Thyroid gland (tissue), 4 donors: ENCODE results near the gene MYB. TPM values are rescaled to one million over a fixed set of nuclear protein-coding genes. Genes with fewer than 3 reads are reported as not detected.

Source experiments
- DNase-seq, 2 donors: peaks; one replicate each; pipeline ENCODE4 v3.0.0-alpha.2; 2019
- H3K27ac ChIP-seq, 3 donors: fragments of 200-600 bp; sonication (generic); 1 replicate in 2 of 3; 2 replicates in 1 of 3; pipeline ENCODE4 v1.5.1; 2016 to 2019; ENCODE audit warnings: mild to moderate bottlenecking in 1 of 3, moderate library complexity in 1 of 3
- H3K27me3 ChIP-seq: fragments of 200-600 bp; sonication (generic); one replicate; pipeline ENCODE4 v1.5.1; 2019
- H3K36me3 ChIP-seq, 2 donors: fragments of 200-600 bp; sonication (generic); one replicate each; pipeline ENCODE4 v1.5.1; 2016 to 2019
- H3K4me1 ChIP-seq, 2 donors: fragments of 200-600 bp; sonication (generic); one replicate each; pipeline ENCODE4 v1.5.1; 2017 to 2019
- H3K4me3 ChIP-seq, 3 donors: fragments of 200-600 bp; sonication (generic); replicated peaks in 1 of 3; 1 replicate in 2 of 3; 2 replicates in 1 of 3; pipeline ENCODE4 v1.5.1; 2016; ENCODE audit warnings: mild to moderate bottlenecking in 1 of 3
- H3K9me3 ChIP-seq: fragments of 200-600 bp; sonication (generic); one replicate; pipeline ENCODE4 v1.5.1; 2017
- CTCF ChIP-seq, 6 experiments: fragments of 200-600 bp in 3 of 6; fragments of 450-650 bp in 3 of 6; sonication (generic) in 3 of 6; IDR thresholded peaks; one replicate each; pipeline ENCODE4 v1.5.1; 2016 to 2019; ENCODE audit warnings: antibody characterized with exemption in 6 of 6, mild to moderate bottlenecking in 2 of 6, inconsistent platforms in 1 of 6, moderate library complexity in 1 of 6
- POLR2A ChIP-seq, 2 donors: fragments of 450-650 bp; IDR thresholded peaks; one replicate each; pipeline ENCODE4 v1.6.1; 2017; ENCODE audit warnings: antibody characterized with exemption in 2 of 2, mild to moderate bottlenecking in 2 of 2, moderate library complexity in 1 of 2
- WGBS, 2 donors: methylation state at CpG; one replicate each; pipeline ENCODE4 v1.1.5; 2017; 5-methylcytosine and 5-hydroxymethylcytosine counted together
- intact Hi-C: fragments of 100-400 bp; cut with DNase I; formaldehyde crosslinking; loops from one replicate; pipeline ENCODE4 v1.15.1; 2023
- total RNA-seq, 4 donors: library from RNA; depleted of rRNA; stranded (reverse); fragments of >200 nt; gene quantifications; one replicate each; pipeline ENCODE4 v1.2.3, GENCODE V29; 2016

MYB gene
- total RNA-seq, 4 donors from 2014 or later, result 0.75 TPM; not detected in 3

- Histone ChIP-seq H3K4me3 (no peak overlapping the region), H3K27me3 (no peaks in the 10 kb centered on the region), H3K27ac (no peak overlapping the region), H3K36me3 (no peaks in the 10 kb centered on the region), H3K9me3 (no peaks in the 10 kb centered on the region), H3K4me1 (no peaks in the 10 kb centered on the region)
- intact Hi-C loops, result no loop called here
- DNase-seq, result no peak
- no peak for TF ChIP-seq POLR2A (IDR thresholded peaks at IDR 0.05)
- TF ChIP-seq CTCF (IDR thresholded peaks at IDR 0.05), result no peak
- WGBS, 2 donors, result 95 to 96% methylated on average over 4 of the region's 4 CpGs
Observed at GRCh38 chr6:135213616-135214015, 32.5 kb downstream of the MYB start.

GRCh38 chr6:135215160-135215559 lies 34.1 kb downstream of the MYB start:
- H3K4me1 ChIP-seq, result no peaks in the 10 kb centered on the region
- no peak for DNase-seq
- H3K4me3 ChIP-seq, result no peak overlapping the region
- H3K27ac ChIP-seq, result no peak overlapping the region
- WGBS, 2 donors, result 86 to 94% methylated on average over 3 of the region's 3 CpGs
- H3K9me3 ChIP-seq, result no peaks in the 10 kb centered on the region
- no peaks in the 10 kb centered on the region for H3K36me3 ChIP-seq
- intact Hi-C loops, result no loop called here
- H3K27me3 ChIP-seq, result no peaks in the 10 kb centered on the region
- TF ChIP-seq CTCF (IDR thresholded peaks at IDR 0.05) (no peak), POLR2A (IDR thresholded peaks at IDR 0.05) (no peak)

GRCh38 chr6:135215563-135215962 lies 34.5 kb downstream of the MYB start:
- no peak overlapping the region for H3K27ac ChIP-seq
- intact Hi-C loops, result no loop called here
- no peaks in the 10 kb centered on the region for H3K9me3 ChIP-seq
- H3K27me3 ChIP-seq, result no peaks in the 10 kb centered on the region
- no peak for TF ChIP-seq CTCF (IDR thresholded peaks at IDR 0.05)
- TF ChIP-seq POLR2A (IDR thresholded peaks at IDR 0.05), result no peak
- no peak overlapping the region for H3K4me3 ChIP-seq
- DNase-seq, result no peak
- 76 to 81% methylated on average over 6 of the region's 6 CpGs for WGBS, 2 donors
- no peaks in the 10 kb centered on the region for H3K36me3 ChIP-seq
- no peaks in the 10 kb centered on the region for H3K4me1 ChIP-seq

DNA sequence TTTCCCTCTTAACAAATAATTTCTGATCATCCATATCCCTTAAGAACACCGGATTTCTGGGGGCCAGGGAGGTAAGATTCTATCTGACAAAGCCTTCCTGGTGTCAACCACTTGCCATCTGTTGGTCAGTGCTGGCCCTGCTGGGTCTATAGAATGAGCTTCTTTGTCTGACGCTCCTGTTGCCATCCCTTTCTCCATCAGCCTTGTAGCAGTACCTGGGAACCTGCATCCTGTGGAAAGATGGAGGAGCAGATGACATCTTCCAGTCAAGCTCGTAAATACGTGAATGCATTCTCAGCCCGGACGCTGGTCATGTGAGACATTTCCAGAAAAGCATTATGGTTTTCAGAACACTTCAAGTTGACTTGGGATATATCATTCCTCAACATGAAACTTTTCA lies 36.6 kb downstream of the MYB start:
- Histone ChIP-seq H3K36me3 (no peaks in the 10 kb centered on the region), H3K27me3 (no peaks in the 10 kb centered on the region), H3K9me3 (no peaks in the 10 kb centered on the region), H3K27ac (no peak overlapping the region), H3K4me3 (no peak overlapping the region), H3K4me1 (no peaks in the 10 kb centered on the region)
- 95 to 97% methylated on average over 6 of the region's 6 CpGs for WGBS, 2 donors
- DNase-seq, result no peak
- TF ChIP-seq CTCF (IDR thresholded peaks at IDR 0.05), result no peak
- TF ChIP-seq POLR2A (IDR thresholded peaks at IDR 0.05), result no peak
- intact Hi-C loops, result no loop called here

GRCh38 chr6:135219346-135219745 lies 38.2 kb downstream of the MYB start:
- TF ChIP-seq POLR2A (IDR thresholded peaks at IDR 0.05), result no peak
- TF ChIP-seq CTCF (IDR thresholded peaks at IDR 0.05), result no peak
- intact Hi-C loops, result no loop called here
- H3K36me3 ChIP-seq, result no peaks in the 10 kb centered on the region
- WGBS, 2 donors, result 95% methylated on average over 6 of the region's 6 CpGs
- no peak for DNase-seq
- H3K9me3 ChIP-seq, result no peaks in the 10 kb centered on the region
- H3K4me3 ChIP-seq, result no peak overlapping the region
- no peaks in the 10 kb centered on the region for H3K4me1 ChIP-seq
- H3K27me3 ChIP-seq, result no peaks in the 10 kb centered on the region
- H3K27ac ChIP-seq, result no peak overlapping the region
